ENCODE measurements around the gene ARRDC2.

Gene ARRDC2

GRCh38 chr19:18000480-18000914 is 7.5 kb upstream of the ARRDC2 start:
- TF ChIP-seq FOXM1 (IDR thresholded peaks at IDR 0.05; ENCODE audit: borderline replicate concordance, low read depth) (no peak), TCF12 (IDR thresholded peaks at IDR 0.05; ENCODE audit: low read depth) (no peak), NFIC (IDR thresholded peaks at IDR 0.05) (no peak), USF1 (IDR thresholded peaks at IDR 0.05) (no peak), EGR1 (IDR thresholded peaks at IDR 0.05) (no peak), REST (IDR thresholded peaks at IDR 0.05; ENCODE audit: low read depth) (no peak), MAX (IDR thresholded peaks at IDR 0.05) (no peak), TAF1 (IDR thresholded peaks at IDR 0.05; ENCODE audit: low read depth) (no peak), YY1 (IDR thresholded peaks at IDR 0.05; ENCODE audit: low read depth) (no peak), RAD21 (IDR thresholded peaks at IDR 0.05; ENCODE audit: low read depth) (no peak), TEAD4 (IDR thresholded peaks at IDR 0.05) (no peak), CREB1 (IDR thresholded peaks at IDR 0.05; ENCODE audit: low read depth) (no peak), ZBTB7A (IDR thresholded peaks at IDR 0.05; ENCODE audit: low read depth) (no peak), EP300 (IDR thresholded peaks at IDR 0.05; ENCODE audit: borderline replicate concordance) (no peak), CEBPB (IDR thresholded peaks at IDR 0.05) (no peak)

- TF ChIP-seq REST (IDR thresholded peaks at IDR 0.05; ENCODE audit: low read depth): no peak
- TF ChIP-seq NFIC (IDR thresholded peaks at IDR 0.05): peak; percentile 64; the same call in 1 of the 2 replicates
- TF ChIP-seq USF1 (IDR thresholded peaks at IDR 0.05): peak; percentile 53; the same call in 1 of the 2 replicates
- peak; percentile 15; the same call in 1 of the 2 replicates for TF ChIP-seq EGR1 (IDR thresholded peaks at IDR 0.05)
- TF ChIP-seq YY1 (IDR thresholded peaks at IDR 0.05; ENCODE audit: low read depth): no peak
- TF ChIP-seq TEAD4 (IDR thresholded peaks at IDR 0.05): peak; percentile 18; the same call in 1 of the 2 replicates
- peak; percentile 91 for TF ChIP-seq MAX (IDR thresholded peaks at IDR 0.05)
- peak; percentile 52; the same call in 1 of the 2 replicates for TF ChIP-seq CREB1 (IDR thresholded peaks at IDR 0.05; ENCODE audit: low read depth)
- TF ChIP-seq EP300 (IDR thresholded peaks at IDR 0.05; ENCODE audit: borderline replicate concordance): no peak
- TF ChIP-seq FOXM1 (IDR thresholded peaks at IDR 0.05; ENCODE audit: borderline replicate concordance, low read depth): no peak
- TF ChIP-seq TAF1 (IDR thresholded peaks at IDR 0.05; ENCODE audit: low read depth): peak; percentile 39; the same call in 1 of the 2 replicates
- TF ChIP-seq ZBTB7A (IDR thresholded peaks at IDR 0.05; ENCODE audit: low read depth): peak; percentile 86; the same call in 1 of the 2 replicates
Observed at GRCh38 chr19:18000915-18001776, 6.8 kb upstream of the ARRDC2 start.

- 0 out of 2 replicates have a peak, but pooled peaks have one; percentile 9 for TF ChIP-seq ZBTB7A (IDR thresholded peaks at IDR 0.05; ENCODE audit: low read depth)
- TF ChIP-seq TEAD4 (IDR thresholded peaks at IDR 0.05): no peak
Observed at GRCh38 chr19:18001777-18002345, 6.1 kb upstream of the ARRDC2 start.

GRCh38 chr19:18002347-18002850 is 5.6 kb upstream of the ARRDC2 start:
- TF ChIP-seq EGR1 (IDR thresholded peaks at IDR 0.05) (no peak), REST (IDR thresholded peaks at IDR 0.05; ENCODE audit: low read depth) (no peak), EP300 (IDR thresholded peaks at IDR 0.05; ENCODE audit: borderline replicate concordance) (no peak), TCF12 (IDR thresholded peaks at IDR 0.05; ENCODE audit: low read depth) (no peak), USF1 (IDR thresholded peaks at IDR 0.05) (no peak), RAD21 (IDR thresholded peaks at IDR 0.05; ENCODE audit: low read depth) (no peak), TAF1 (IDR thresholded peaks at IDR 0.05; ENCODE audit: low read depth) (no peak), CREB1 (IDR thresholded peaks at IDR 0.05; ENCODE audit: low read depth) (no peak), CEBPB (IDR thresholded peaks at IDR 0.05) (no peak), NFIC (IDR thresholded peaks at IDR 0.05) (no peak), YY1 (IDR thresholded peaks at IDR 0.05; ENCODE audit: low read depth) (no peak), FOXM1 (IDR thresholded peaks at IDR 0.05; ENCODE audit: borderline replicate concordance, low read depth) (no peak), MAX (IDR thresholded peaks at IDR 0.05) (no peak)

Data from Ishikawa (cell line).